Subcutaneous abdominal adipose tissue (tissue), 5 donors: ENCODE data around the gene PARP1.
"Not testable (repeated sequence)": the region's sequence is repeated elsewhere in the genome, so short reads cannot be mapped to it uniquely, and the experiment has no call there.

ENCODE experiments used
- H3K27ac ChIP-seq: one replicate; pipeline ENCODE4 v1.7.0; 2013; ENCODE audit warnings: low read depth, mild to moderate bottlenecking, inconsistent platforms, low read length, moderate library complexity
- H3K27me3 ChIP-seq, 5 donors: one replicate each; pipeline ENCODE4 v1.7.0; 2013; ENCODE audit warnings: low read length in 5 of 5, inconsistent platforms in 1 of 5; ENCODE audit not compliant: control insufficient read depth in 5 of 5, insufficient read depth in 4 of 5
- H3K36me3 ChIP-seq, 5 donors: one replicate each; pipeline ENCODE4 v1.7.0; 2013; ENCODE audit warnings: low read length in 5 of 5; ENCODE audit not compliant: control insufficient read depth in 5 of 5, insufficient read depth in 5 of 5
- H3K4me1 ChIP-seq, 5 donors: one replicate each; pipeline ENCODE4 v1.7.0; 2013; ENCODE audit warnings: low read length in 5 of 5, mild to moderate bottlenecking in 3 of 5, moderate library complexity in 1 of 5; ENCODE audit not compliant: control insufficient read depth in 5 of 5, insufficient read depth in 5 of 5
- H3K4me3 ChIP-seq, 5 donors: one replicate each; pipeline ENCODE4 v1.7.0; 2013; ENCODE audit warnings: low read length in 5 of 5, low read depth in 1 of 5
- H3K9ac ChIP-seq, 5 donors: one replicate each; pipeline ENCODE4 v1.7.0; 2013; ENCODE audit warnings: low read length in 5 of 5, mild to moderate bottlenecking in 4 of 5, moderate library complexity in 3 of 5
- H3K9me3 ChIP-seq, 5 donors: one replicate each; pipeline ENCODE4 v1.7.0; 2013; ENCODE audit warnings: low read length in 5 of 5; ENCODE audit not compliant: control insufficient read depth in 5 of 5
- donor health status: healthy.
- donor health status: healthy.
- donor health status: healthy.
- donor health status: healthy.
- donor health status: healthy.

The PARP1 gene

DNA sequence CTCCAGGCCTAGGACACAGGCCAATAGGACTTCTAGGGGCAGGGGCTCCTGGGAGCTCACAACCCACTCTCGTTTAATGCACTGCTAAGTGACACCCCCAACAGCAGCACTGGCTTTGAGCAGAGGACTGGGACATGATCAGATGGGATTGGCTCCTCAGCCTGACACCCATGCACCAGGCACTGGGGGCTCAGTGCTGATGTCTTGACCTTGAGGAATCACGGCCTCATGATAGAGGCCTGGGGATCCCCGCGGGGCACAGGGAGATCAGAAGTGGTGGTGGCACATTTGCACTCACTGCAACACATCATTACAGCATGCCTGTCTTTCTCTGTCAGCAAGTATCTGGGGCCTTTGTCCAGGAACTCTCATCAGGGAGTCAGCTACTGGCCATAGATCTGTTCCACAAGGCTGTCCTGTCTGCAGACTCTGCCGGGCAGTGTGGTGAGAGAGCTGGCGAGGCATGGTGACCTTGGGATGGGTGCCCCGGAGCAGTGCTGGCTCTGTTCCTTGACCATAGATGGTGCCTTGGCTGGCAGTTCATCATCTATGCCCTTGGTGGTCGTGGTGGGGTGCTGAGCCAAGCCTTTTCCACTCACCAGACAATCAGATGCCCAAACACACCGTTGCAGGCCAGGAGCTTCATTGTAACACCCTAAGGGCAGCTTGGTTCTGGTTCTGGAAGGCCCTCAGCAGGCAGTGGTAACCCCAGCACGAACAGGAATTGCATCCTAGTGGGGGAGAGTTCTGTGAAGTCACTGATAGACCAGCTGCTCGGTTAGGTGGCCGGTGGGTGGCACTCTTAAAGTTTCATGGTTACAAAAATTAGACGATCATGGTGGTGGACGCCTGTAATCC lies 22.2 kb upstream of the PARP1 start:
- Histone ChIP-seq H3K4me1 (peaks cover 0 to 5% (median 0%) of the 10 kb centered on the region in 5 donors), H3K9ac (no peak overlapping the region), H3K4me3 (no peak overlapping the region), H3K27ac (no peak overlapping the region), H3K27me3 (peaks cover 3 to 17% (median 9%) of the 10 kb centered on the region in 5 donors), H3K9me3 (no peaks in the 10 kb centered on the region), H3K36me3 (no peaks in the 10 kb centered on the region)

DNA sequence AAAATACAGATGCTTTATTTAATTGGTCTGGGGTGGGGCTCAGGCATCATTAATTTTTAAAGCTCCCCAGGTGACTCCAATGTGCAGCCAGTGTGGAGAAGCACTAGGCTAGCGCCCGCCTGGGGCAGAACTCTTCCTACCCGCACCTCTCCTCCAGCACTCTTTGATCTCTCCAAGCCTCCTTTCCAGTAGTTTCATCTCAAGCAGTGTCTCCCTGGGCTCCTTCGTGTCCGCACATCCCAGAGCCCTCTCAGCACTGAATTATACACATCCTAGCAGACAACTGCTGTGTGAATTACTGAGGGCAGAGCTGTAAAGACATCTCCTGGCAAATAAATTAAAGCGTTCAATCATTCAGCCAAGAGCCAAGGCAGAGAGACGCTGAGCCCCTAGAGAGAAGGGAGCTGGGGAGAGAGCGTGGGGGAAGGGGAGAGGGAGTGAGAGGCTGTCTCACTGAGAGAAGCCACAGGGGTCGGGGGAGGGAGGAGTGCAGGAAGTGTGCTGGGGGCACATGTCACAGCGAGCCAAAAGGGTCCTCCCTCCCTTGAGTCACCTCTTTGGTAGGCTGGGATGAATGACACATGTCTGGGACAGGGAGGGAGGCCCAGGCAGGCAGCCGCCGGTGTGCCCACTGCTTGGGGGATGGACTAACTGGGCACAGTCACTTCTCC lies 21.0 kb upstream of the PARP1 start:
- H3K27me3 ChIP-seq = peaks cover 3 to 17% (median 9%) of the 10 kb centered on the region in 5 donors
- no peaks in the 10 kb centered on the region for H3K36me3 ChIP-seq
- peaks cover 0 to 5% (median 0%) of the 10 kb centered on the region in 5 donors for H3K4me1 ChIP-seq
- H3K9me3 ChIP-seq = no peaks in the 10 kb centered on the region
- no peak overlapping the region for H3K27ac ChIP-seq
- H3K4me3 ChIP-seq = no peak overlapping the region
- no peak overlapping the region for H3K9ac ChIP-seq

DNA sequence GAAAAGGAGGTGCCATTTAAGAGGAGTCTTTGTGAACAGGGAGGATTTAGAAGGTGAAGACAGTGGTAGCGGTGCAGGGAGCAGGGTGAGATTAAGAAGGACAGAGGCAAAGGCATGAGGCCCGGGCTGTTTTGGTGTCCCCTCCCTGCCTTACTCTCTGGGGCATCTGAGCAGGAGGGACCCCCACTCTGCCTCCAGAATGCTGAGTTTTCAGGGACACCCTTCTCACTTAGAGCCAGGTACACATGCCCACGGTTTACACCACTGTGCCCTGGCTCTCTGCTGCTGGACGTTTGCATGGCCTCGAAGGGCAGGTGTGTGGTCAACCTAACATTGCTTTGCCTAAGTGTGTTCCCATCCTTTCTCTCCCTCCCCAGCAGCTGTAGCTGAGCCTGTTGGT lies 20.5 kb upstream of the PARP1 start:
- Histone ChIP-seq H3K9me3 (no peaks in the 10 kb centered on the region), H3K27ac (no peak overlapping the region), H3K9ac (no peak overlapping the region), H3K4me1 (peaks cover 0 to 5% (median 0%) of the 10 kb centered on the region in 5 donors), H3K4me3 (no peak overlapping the region), H3K36me3 (no peaks in the 10 kb centered on the region), H3K27me3 (peaks cover 3 to 16% (median 9%) of the 10 kb centered on the region in 5 donors)

DNA sequence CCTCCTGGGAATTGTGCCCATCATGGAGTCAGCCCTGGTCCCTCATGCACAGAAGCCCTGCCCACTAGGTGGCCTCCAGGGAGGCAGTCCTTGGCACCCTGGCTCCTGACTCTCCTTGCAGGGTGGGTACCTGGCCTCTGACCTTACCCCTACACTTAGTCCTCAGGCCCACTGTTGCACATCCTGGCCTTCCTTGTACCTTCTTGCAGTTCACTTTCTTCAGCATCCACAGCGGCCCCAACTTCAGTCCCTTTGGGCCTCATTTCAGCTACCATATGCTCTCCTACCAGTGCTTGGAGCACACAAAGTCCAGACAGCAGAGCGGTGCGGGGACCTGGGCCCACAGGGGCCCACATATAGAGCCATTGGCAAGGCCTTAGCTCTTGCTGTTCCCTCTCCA lies 19.2 kb upstream of the PARP1 start:
- H3K9ac ChIP-seq = no peak overlapping the region
- H3K4me3 ChIP-seq = no peak overlapping the region
- no peaks in the 10 kb centered on the region for H3K9me3 ChIP-seq
- H3K27me3 ChIP-seq = peaks cover 3 to 13% (median 9%) of the 10 kb centered on the region in 5 donors
- H3K27ac ChIP-seq = no peak overlapping the region
- H3K4me1 ChIP-seq = peaks cover 0 to 5% (median 0%) of the 10 kb centered on the region in 5 donors
- H3K36me3 ChIP-seq = no peaks in the 10 kb centered on the region

DNA sequence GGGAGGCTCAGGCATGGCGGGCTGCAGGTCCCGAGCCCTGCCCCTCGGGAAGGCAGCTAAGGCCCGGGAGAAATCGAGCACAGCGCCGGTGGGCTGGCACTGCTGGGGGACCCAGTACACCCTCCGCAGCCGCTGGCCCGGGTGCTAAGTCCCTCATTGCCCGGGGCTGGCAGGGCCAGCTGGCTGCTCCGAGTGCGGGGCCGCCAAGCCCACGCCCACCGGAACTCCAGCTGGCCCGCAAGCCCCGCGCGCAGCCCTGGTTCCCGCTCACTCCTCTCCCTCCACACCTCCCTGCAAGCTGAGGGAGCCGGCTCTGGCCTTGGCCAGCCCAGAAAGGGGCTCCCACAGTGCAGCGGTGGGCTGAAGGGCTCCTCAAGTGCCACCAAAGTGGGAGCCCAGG lies 18.5 kb upstream of the PARP1 start:
- peaks cover 3 to 13% (median 9%) of the 10 kb centered on the region in 5 donors for H3K27me3 ChIP-seq
- H3K4me3 ChIP-seq, H3K9me3 ChIP-seq, H3K9ac ChIP-seq, H3K27ac ChIP-seq, H3K4me1 ChIP-seq, H3K36me3 ChIP-seq: not testable (repeated sequence)

DNA sequence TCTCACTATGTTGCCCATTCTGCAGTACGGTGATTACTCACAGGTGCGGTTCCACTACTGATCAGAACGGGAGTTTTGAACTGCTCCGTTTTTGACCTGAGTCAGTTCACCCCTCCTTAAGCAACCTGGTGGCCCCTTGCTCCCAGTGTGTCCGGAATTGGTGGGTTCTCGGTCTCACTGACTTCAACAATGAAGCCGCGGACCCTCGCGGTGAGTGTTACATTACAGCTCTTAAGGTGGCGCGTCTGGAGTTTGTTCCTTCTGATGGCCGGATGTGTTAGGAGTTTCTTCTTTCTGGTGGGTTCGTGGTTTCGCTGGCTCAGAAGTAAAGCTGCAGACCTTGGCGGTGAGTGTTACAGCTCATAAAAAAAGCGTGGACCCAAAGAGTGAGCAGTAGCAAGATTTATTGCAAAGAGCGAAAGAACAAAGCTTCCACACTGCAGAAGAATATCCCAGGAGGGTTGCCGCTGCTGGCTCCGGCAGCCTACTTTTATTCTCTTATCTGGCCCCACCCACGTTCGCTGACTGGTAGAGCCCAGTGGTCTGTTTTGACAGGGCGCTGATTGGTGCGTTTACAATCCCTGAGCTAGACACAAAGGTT lies 17.6 kb upstream of the PARP1 start:
- peaks cover 0 to 5% (median 0%) of the 10 kb centered on the region in 5 donors for H3K4me1 ChIP-seq
- H3K27me3 ChIP-seq = peaks cover 3 to 13% (median 9%) of the 10 kb centered on the region in 5 donors
- no peak overlapping the region for H3K27ac ChIP-seq
- H3K9me3 ChIP-seq = no peaks in the 10 kb centered on the region
- H3K4me3 ChIP-seq = peak overlapping the region in 1 of 5 donors; percentile 41
- no peaks in the 10 kb centered on the region for H3K36me3 ChIP-seq
- peak overlapping the region in 1 of 5 donors; percentile 29 for H3K9ac ChIP-seq

DNA sequence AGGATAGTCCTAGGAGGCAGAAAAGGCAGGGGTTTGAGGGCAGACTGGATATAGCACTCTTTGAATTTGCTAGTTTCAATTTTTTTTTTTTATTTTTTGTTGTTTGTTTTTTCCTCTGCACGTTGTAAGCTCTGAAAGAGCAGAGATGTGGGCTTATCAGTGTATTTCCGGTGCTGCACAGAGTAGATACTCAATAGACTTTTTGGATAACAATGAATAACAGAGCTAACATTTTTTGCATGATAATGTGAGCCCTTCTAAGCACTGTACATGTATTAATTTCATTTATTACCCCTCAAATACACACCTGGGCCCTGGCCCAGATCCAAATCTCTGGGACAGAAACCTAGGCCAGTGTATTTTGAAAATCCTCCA lies 17.1 kb upstream of the PARP1 start:
- Histone ChIP-seq H3K4me1 (peaks cover 0 to 5% (median 0%) of the 10 kb centered on the region in 5 donors), H3K36me3 (no peaks in the 10 kb centered on the region), H3K4me3 (no peak overlapping the region), H3K27me3 (peaks cover 3 to 13% (median 9%) of the 10 kb centered on the region in 5 donors), H3K9me3 (no peaks in the 10 kb centered on the region), H3K27ac (no peak overlapping the region), H3K9ac (no peak overlapping the region)

GRCh38 chr1:226424221-226425003 lies 16.5 kb upstream of the PARP1 start:
- no peak overlapping the region for H3K9ac ChIP-seq
- H3K9me3 ChIP-seq = no peaks in the 10 kb centered on the region
- H3K27ac ChIP-seq = no peak overlapping the region
- H3K27me3 ChIP-seq = peaks cover 3 to 12% (median 9%) of the 10 kb centered on the region in 5 donors
- H3K4me3 ChIP-seq = no peak overlapping the region
- no peaks in the 10 kb centered on the region for H3K36me3 ChIP-seq
- peaks cover 0 to 5% (median 0%) of the 10 kb centered on the region in 5 donors for H3K4me1 ChIP-seq

DNA sequence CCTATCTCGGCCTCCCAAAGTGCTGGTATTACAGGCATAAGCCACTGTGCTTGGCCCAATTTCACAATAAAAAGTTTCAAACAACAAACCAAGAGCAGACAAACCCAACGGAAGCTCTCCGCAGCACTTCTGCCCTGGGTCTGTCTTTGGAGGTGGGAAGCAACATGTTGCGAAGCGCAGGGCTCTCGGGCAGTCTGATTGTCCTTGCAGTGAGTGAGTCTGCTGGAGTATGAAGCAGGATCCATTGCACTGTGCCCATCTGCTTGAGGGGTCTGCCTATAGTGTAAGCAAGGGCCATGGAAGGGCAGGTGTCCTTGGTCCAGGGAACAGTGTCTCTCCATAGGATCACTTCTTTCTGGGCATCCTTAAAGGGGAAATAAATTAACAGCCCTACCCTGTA lies 14.6 kb upstream of the PARP1 start:
- H3K27me3 ChIP-seq = peaks cover 0 to 8% (median 0%) of the 10 kb centered on the region in 5 donors
- no peaks in the 10 kb centered on the region for H3K36me3 ChIP-seq
- no peak overlapping the region for H3K9ac ChIP-seq
- peaks cover 0 to 5% (median 0%) of the 10 kb centered on the region in 5 donors for H3K4me1 ChIP-seq
- no peak overlapping the region for H3K4me3 ChIP-seq
- no peak overlapping the region for H3K27ac ChIP-seq
- H3K9me3 ChIP-seq = no peaks in the 10 kb centered on the region
